Stimulated activated CD4-positive, alpha-beta T cell treated with anti-CD3 and anti-CD28 coated beads, Interleukin-1b, Interleukin-23, amount 100 ng/mL, for 1 hour (primary cell): ENCODE results near the gene HLA-E.
"Not testable (repeated sequence)": the region's sequence is repeated elsewhere in the genome, so short reads cannot be mapped to it uniquely, and the experiment has no call there.

ENCODE experiments used
- DNase-seq, 2 donors: peaks; one replicate each; pipeline ENCODE4 v3.0.0-alpha.2; 2020; ENCODE audit warnings: low read depth in 2 of 2

The HLA-E gene

GRCh38 chr6:30480536-30481156 is 8.7 kb upstream of the HLA-E start:
- no peak for DNase-seq

- DNase-seq = no peak
Observed at GRCh38 chr6:30481211-30481964, 7.9 kb upstream of the HLA-E start.

- DNase-seq = peak; percentile 55 to 76
Observed at GRCh38 chr6:30481965-30482644, 7.2 kb upstream of the HLA-E start.

GRCh38 chr6:30483677-30484279 is 5.5 kb upstream of the HLA-E start:
- DNase-seq = no peak

- no peak for DNase-seq
Observed at GRCh38 chr6:30485236-30485635, 4.1 kb upstream of the HLA-E start.

GRCh38 chr6:30487926-30488325 is 1.4 kb upstream of the HLA-E start:
- DNase-seq = no peak

GRCh38 chr6:30488697-30489080 is 620 bp upstream of the HLA-E start:
- not testable (repeated sequence) for DNase-seq

GRCh38 chr6:30490026-30490876 is 942 bp downstream of the HLA-E start:
- DNase-seq = peak; percentile 59 to 83

GRCh38 chr6:30491291-30491953 is 2.1 kb downstream of the HLA-E start:
- DNase-seq = not testable (repeated sequence)

GRCh38 chr6:30491991-30492952 is 3.0 kb downstream of the HLA-E start:
- no peak for DNase-seq

GRCh38 chr6:30493643-30494250 is 4.4 kb downstream of the HLA-E start:
- DNase-seq = peak in 1 of 2 donors; percentile 30

- DNase-seq = no peak
Observed at GRCh38 chr6:30494291-30494861, 5.1 kb downstream of the HLA-E start.

- not testable (repeated sequence) for DNase-seq
Observed at GRCh38 chr6:30495060-30495459, 5.8 kb downstream of the HLA-E start.

GRCh38 chr6:30495993-30496392 is 6.7 kb downstream of the HLA-E start:
- no peak for DNase-seq

- DNase-seq = not testable (repeated sequence)
Observed at GRCh38 chr6:30497261-30497599, 7.9 kb downstream of the HLA-E start.

- no peak for DNase-seq
Observed at GRCh38 chr6:30497714-30498113, 8.4 kb downstream of the HLA-E start.

GRCh38 chr6:30498705-30499104 is 9.4 kb downstream of the HLA-E start:
- not testable (repeated sequence) for DNase-seq

- no peak for DNase-seq
Observed at GRCh38 chr6:30500421-30501355, 11.4 kb downstream of the HLA-E start.
